HepG2 (cell line): ENCODE data around the gene TOX4. TPM values are rescaled to one million over a fixed set of nuclear protein-coding genes. Genes with fewer than 3 reads are reported as not detected.

Source experiments
- EZH2 ChIP-seq: conservative IDR thresholded peaks from 2 replicates; pipeline ENCODE4 v1.6.1; 2012; ENCODE audit warnings: mild to moderate bottlenecking, low read depth, low read length, moderate library complexity
- NBN ChIP-seq: fragments of 450-650 bp; conservative IDR thresholded peaks from 2 replicates; pipeline ENCODE4 v1.6.1; 2017
- RELA ChIP-seq: sonication (generic); formaldehyde crosslinking; IDR thresholded peaks from 2 replicates; pipeline ENCODE4 v1.4.0; 2020; ENCODE audit warnings: missing genetic modification reagents
- SNAPC2 ChIP-seq: sonication (generic); formaldehyde crosslinking; IDR thresholded peaks from 2 replicates; pipeline ENCODE4 v1.8.1; 2022; ENCODE audit warnings: mild to moderate bottlenecking, missing genetic modification reagents
- TBP ChIP-seq: sonication (generic); formaldehyde crosslinking; IDR thresholded peaks from 2 replicates; pipeline ENCODE4 v1.5.0; 2020; ENCODE audit warnings: missing genetic modification reagents
- THAP8 ChIP-seq: sonication (generic); formaldehyde crosslinking; IDR thresholded peaks from 2 replicates; pipeline ENCODE4 v1.5.1; 2020; ENCODE audit warnings: missing genetic modification reagents, mild to moderate bottlenecking, borderline replicate concordance
- YEATS2 ChIP-seq: sonication (generic); formaldehyde crosslinking; IDR thresholded peaks from 2 replicates; pipeline ENCODE4 v1.4.0; 2020; ENCODE audit warnings: missing genetic modification reagents, borderline replicate concordance
- YY1 ChIP-seq: IDR thresholded peaks from 2 replicates; pipeline ENCODE4 v1.6.1; 2011; ENCODE audit warnings: low read length, low read depth, moderate library complexity, mild to moderate bottlenecking; ENCODE audit not compliant: insufficient read depth, insufficient replicate concordance
- ZKSCAN1 ChIP-seq: fragments of 150-350 bp; IDR thresholded peaks from 2 replicates; pipeline ENCODE4 v1.6.1; 2014; ENCODE audit warnings: low read length
- ZNF20 ChIP-seq: sonication (generic); formaldehyde crosslinking; IDR thresholded peaks from 2 replicates; pipeline ENCODE4 v1.4.0; 2020; ENCODE audit warnings: mild to moderate bottlenecking, moderate library complexity, missing genetic modification reagents
- ZNF251 ChIP-seq: sonication (generic); formaldehyde crosslinking; IDR thresholded peaks from 2 replicates; pipeline ENCODE4 v1.9.0; 2021; ENCODE audit warnings: mild to moderate bottlenecking, missing genetic modification reagents
- ZNF558 ChIP-seq: sonication (generic); formaldehyde crosslinking; IDR thresholded peaks from 2 replicates; pipeline ENCODE4 v1.9.0; 2022; ENCODE audit warnings: mild to moderate bottlenecking, missing genetic modification reagents, borderline replicate concordance
- ZNF570 ChIP-seq: sonication (generic); formaldehyde crosslinking; IDR thresholded peaks from 2 replicates; pipeline ENCODE4 v1.4.0; 2020; ENCODE audit warnings: mild to moderate bottlenecking, missing genetic modification reagents, borderline replicate concordance
- ZNF580 ChIP-seq: IDR thresholded peaks from 2 replicates; pipeline ENCODE4 v1.6.1; 2016; ENCODE audit warnings: low read depth, borderline replicate concordance
- ZNF7 ChIP-seq: IDR thresholded peaks from 2 replicates; pipeline ENCODE4 v1.6.1; 2016; ENCODE audit warnings: missing biosample characterization, missing genetic modification reagents
- ZNF781 ChIP-seq: sonication (generic); formaldehyde crosslinking; IDR thresholded peaks from 2 replicates; pipeline ENCODE4 v1.5.1; 2020; ENCODE audit warnings: borderline replicate concordance, mild to moderate bottlenecking, missing genetic modification reagents; ENCODE audit errors: not compliant biosample characterization
- polyA plus RNA-seq, 8 experiments: library from polyadenylated mRNA; depleted of rRNA in 3 of 8; stranded (reverse) in 7 of 8; unstranded in 1 of 8; fragments of >200 nt; fragmentation: Illumina TruSeq in 4 of 8; extraction: Trizol in 4 of 8; gene quantifications; 2 replicates each; pipeline versions ENCODE4 v1.2.1 to v1.2.3, GENCODE V29; 2011 to 2016; ENCODE audit warnings: low read depth in 4 of 8, missing spikeins in 1 of 8, mixed read lengths in 1 of 8; ENCODE audit not compliant: insufficient read depth in 1 of 8
- total RNA-seq, 5 experiments: library from RNA; depleted of rRNA; stranded (reverse); fragments of >200 nt; fragmentation: Illumina TruSeq; extraction: Trizol; gene quantifications; 2 replicates each; pipeline ENCODE4 v1.2.3, GENCODE V29; 2016; ENCODE audit warnings: low read depth in 1 of 5
- TF ChIP-seq, protein P1 (sequence below): sonication (generic); formaldehyde crosslinking; IDR thresholded peaks from 2 replicates; pipeline ENCODE4 v1.4.0; 2020; ENCODE audit warnings: missing genetic modification reagents; ENCODE audit errors: not compliant biosample characterization
- TF ChIP-seq, protein P2 (sequence below): sonication (generic); formaldehyde crosslinking; IDR thresholded peaks from 2 replicates; pipeline ENCODE4 v1.9.0; 2021; ENCODE audit warnings: mild to moderate bottlenecking, missing genetic modification reagents
- TF ChIP-seq, protein P3 (sequence below): sonication (generic); formaldehyde crosslinking; IDR thresholded peaks from 2 replicates; pipeline ENCODE4 v1.4.0; 2020; ENCODE audit warnings: missing genetic modification reagents, borderline replicate concordance

Gene TOX4
- total and polyA plus RNA-seq, 2 of the 13 experiments (the other 11 are each of a cell fraction or from before 2014, with no cell fraction given), result 71.8 to 163 TPM

DNA sequence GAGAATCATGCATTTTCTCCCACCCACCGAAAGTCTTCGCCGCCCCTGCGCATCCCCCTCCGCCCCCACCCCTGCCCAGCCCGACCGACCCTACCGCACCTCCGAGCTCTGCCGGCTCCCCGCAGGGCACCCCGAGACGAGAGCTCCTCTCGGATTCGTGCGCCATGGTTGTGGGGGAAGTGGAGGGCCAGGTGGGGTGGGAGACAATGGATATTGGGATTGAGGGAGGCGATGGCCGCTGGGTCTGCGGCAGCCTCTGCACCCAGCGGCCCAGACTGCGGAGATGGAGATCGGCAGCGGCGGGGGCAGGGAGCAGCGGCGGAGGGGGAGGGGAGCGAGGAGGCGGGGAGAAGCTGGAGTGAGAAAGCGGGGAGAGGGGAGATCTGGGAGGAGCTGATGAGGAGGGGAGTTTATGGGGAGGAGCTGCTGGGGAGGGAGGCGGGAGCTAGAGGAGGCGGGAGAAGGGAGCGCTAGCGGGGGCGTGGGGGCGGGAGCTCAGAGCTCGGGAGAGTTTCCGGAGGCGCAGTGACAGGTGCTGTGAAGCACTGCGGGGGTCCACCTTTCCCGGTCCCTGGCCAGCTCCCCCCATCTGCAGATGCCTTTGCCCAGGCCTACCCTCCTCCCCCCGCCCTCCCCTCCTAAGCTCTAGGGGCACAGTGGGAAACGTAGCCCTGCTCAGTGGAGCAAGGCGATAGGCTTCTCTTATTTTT, 49.1 kb downstream of the TOX4 start, which contains the start of gene SALL2 (continued):
- TF ChIP-seq, protein P1, sequence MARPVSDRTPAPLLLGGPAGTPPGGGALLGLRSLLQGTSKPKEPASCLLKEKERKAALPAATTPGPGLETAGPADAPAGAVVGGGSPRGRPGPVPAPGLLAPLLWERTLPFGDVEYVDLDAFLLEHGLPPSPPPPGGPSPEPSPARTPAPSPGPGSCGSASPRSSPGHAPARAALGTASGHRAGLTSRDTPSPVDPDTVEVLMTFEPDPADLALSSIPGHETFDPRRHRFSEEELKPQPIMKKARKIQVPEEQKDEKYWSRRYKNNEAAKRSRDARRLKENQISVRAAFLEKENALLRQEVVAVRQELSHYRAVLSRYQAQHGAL (CRISPR knock-in tag), result no peak
- TF ChIP-seq, protein P2, sequence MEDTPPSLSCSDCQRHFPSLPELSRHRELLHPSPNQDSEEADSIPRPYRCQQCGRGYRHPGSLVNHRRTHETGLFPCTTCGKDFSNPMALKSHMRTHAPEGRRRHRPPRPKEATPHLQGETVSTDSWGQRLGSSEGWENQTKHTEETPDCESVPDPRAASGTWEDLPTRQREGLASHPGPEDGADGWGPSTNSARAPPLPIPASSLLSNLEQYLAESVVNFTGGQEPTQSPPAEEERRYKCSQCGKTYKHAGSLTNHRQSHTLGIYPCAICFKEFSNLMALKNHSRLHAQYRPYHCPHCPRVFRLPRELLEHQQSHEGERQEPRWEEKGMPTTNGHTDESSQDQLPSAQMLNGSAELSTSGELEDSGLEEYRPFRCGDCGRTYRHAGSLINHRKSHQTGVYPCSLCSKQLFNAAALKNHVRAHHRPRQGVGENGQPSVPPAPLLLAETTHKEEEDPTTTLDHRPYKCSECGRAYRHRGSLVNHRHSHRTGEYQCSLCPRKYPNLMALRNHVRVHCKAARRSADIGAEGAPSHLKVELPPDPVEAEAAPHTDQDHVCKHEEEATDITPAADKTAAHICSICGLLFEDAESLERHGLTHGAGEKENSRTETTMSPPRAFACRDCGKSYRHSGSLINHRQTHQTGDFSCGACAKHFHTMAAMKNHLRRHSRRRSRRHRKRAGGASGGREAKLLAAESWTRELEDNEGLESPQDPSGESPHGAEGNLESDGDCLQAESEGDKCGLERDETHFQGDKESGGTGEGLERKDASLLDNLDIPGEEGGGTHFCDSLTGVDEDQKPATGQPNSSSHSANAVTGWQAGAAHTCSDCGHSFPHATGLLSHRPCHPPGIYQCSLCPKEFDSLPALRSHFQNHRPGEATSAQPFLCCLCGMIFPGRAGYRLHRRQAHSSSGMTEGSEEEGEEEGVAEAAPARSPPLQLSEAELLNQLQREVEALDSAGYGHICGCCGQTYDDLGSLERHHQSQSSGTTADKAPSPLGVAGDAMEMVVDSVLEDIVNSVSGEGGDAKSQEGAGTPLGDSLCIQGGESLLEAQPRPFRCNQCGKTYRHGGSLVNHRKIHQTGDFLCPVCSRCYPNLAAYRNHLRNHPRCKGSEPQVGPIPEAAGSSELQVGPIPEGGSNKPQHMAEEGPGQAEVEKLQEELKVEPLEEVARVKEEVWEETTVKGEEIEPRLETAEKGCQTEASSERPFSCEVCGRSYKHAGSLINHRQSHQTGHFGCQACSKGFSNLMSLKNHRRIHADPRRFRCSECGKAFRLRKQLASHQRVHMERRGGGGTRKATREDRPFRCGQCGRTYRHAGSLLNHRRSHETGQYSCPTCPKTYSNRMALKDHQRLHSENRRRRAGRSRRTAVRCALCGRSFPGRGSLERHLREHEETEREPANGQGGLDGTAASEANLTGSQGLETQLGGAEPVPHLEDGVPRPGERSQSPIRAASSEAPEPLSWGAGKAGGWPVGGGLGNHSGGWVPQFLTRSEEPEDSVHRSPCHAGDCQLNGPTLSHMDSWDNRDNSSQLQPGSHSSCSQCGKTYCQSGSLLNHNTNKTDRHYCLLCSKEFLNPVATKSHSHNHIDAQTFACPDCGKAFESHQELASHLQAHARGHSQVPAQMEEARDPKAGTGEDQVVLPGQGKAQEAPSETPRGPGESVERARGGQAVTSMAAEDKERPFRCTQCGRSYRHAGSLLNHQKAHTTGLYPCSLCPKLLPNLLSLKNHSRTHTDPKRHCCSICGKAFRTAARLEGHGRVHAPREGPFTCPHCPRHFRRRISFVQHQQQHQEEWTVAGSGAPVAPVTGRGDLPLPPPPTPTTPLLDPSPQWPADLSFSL (CRISPR knock-in tag), result no peak
- no peak for TF ChIP-seq NBN
- no peak for TF ChIP-seq ZNF20 (CRISPR knock-in tag)
- TF ChIP-seq YEATS2, result peak; percentile 29; the same call in 1 of the 2 replicates
- no peak for TF ChIP-seq ZNF558
- TF ChIP-seq ZNF7 (CRISPR knock-in tag), result no peak
- TF ChIP-seq ZNF570 (CRISPR knock-in tag), result no peak
- 0 out of 2 replicates have a peak, but pooled peaks have one; percentile 75 for TF ChIP-seq SNAPC2 (CRISPR knock-in tag)
- no peak for TF ChIP-seq RELA (CRISPR knock-in tag)
- no peak for TF ChIP-seq TBP (CRISPR knock-in tag)
- TF ChIP-seq ZNF580 (CRISPR knock-in tag), result no peak
- no peak for TF ChIP-seq ZKSCAN1
- no peak for TF ChIP-seq ZNF251 (CRISPR knock-in tag)
- TF ChIP-seq EZH2, result no peak
- TF ChIP-seq ZNF781 (CRISPR knock-in tag), result no peak
- TF ChIP-seq, protein P3, sequence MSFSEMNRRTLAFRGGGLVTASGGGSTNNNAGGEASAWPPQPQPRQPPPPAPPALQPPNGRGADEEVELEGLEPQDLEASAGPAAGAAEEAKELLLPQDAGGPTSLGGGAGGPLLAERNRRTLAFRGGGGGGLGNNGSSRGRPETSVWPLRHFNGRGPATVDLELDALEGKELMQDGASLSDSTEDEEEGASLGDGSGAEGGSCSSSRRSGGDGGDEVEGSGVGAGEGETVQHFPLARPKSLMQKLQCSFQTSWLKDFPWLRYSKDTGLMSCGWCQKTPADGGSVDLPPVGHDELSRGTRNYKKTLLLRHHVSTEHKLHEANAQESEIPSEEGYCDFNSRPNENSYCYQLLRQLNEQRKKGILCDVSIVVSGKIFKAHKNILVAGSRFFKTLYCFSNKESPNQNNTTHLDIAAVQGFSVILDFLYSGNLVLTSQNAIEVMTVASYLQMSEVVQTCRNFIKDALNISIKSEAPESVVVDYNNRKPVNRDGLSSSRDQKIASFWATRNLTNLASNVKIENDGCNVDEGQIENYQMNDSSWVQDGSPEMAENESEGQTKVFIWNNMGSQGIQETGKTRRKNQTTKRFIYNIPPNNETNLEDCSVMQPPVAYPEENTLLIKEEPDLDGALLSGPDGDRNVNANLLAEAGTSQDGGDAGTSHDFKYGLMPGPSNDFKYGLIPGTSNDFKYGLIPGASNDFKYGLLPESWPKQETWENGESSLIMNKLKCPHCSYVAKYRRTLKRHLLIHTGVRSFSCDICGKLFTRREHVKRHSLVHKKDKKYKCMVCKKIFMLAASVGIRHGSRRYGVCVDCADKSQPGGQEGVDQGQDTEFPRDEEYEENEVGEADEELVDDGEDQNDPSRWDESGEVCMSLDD, result no peak
- TF ChIP-seq YY1, result peak; percentile 14
- TF ChIP-seq THAP8 (CRISPR knock-in tag), result 0 out of 2 replicates have a peak, but pooled peaks have one; percentile 71
